ENCODE results near the gene NACC1.
A peak's percentile ranks its signal among the peaks of the same experiment; 100 is the strongest.

The NACC1 gene

DNA sequence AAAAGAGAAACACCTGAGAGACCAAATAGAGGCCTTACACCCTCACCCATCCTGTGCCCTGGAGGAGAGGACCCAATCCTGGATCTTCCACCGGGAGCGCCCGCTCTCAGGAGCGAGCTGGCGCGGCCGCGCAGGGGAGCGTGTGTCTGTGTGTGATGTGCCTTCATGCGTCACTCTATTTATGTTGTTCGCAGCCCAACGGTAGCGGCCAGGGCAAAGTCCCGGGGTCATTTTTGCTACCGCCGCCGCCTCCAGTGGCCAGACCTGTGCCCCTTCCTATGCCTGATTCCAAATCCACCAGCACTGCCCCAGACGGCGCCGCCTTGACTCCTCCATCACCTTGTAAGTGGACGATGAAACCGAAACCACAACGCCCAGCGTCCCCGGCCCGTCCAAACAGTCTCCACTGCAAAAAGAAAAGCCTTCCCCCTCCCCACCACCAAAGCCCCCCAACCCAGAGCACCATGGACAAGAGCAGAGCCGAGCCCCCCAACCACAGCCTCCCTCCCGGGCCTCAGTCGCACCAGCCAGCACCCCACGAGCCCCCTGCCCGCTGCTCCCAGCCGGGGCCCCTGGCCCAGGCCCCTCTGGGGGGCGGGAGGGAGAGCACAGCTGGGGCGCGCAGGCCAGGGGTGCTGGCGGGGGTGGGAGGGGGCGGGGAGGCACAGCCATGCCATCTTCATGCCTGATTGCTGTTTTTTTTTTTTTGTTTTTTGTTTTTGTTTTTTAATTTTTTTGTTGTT, 30.1 kb upstream of the NACC1 start:
- DNase-seq (ENCODE audit: low spot score): no peak

GRCh38 chr19:13089139-13089856, 28.8 kb upstream of the NACC1 start:
- DNase-seq (ENCODE audit: low spot score): no peak

- DNase-seq (ENCODE audit: low spot score): no peak
Measured at GRCh38 chr19:13089857-13090507, 28.1 kb upstream of the NACC1 start.

GRCh38 chr19:13090511-13091231, 27.4 kb upstream of the NACC1 start:
- DNase-seq (ENCODE audit: low spot score): no peak

DNA sequence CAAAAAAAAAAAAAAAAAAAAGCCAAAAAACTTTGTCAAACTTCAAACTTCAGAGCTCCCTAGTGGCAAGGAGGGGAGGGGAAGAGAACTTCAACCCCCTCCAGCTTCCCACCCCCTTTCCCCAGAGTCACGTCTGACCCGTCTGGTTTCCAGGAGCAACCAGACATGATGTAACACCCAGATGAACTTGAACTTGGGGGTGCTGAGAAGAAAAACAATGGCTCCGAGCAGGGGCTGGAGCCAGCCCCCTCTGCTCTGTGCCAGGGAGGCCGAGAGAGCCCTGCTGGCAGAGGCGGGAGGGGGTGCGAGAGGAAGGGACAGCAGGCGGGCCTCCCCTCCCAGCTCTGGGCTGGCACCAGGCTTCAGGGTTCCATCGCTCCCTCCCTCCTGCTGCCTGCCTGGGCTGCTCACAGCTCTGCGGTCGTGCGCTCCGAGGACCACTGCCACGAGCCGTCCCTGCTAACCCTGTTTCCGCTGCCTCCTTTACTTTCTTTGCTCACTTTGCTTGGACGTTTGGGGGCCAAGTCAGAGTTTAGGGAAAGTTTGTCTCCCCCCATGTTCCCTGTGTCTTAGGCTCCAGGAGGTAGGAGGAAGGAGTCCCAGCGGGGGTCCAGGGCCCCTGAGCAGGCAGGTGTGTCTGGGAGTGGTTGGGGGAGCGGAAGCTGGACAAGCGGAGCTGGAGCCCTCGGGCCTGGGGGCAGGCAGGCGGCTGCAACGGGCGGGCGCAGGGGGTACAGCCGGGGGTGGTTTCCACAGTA, 26.5 kb upstream of the NACC1 start:
- DNase-seq (ENCODE audit: low spot score): peak; percentile 86

GRCh38 chr19:13092158-13092543, 25.9 kb upstream of the NACC1 start:
- no peak for DNase-seq (ENCODE audit: low spot score)

DNA sequence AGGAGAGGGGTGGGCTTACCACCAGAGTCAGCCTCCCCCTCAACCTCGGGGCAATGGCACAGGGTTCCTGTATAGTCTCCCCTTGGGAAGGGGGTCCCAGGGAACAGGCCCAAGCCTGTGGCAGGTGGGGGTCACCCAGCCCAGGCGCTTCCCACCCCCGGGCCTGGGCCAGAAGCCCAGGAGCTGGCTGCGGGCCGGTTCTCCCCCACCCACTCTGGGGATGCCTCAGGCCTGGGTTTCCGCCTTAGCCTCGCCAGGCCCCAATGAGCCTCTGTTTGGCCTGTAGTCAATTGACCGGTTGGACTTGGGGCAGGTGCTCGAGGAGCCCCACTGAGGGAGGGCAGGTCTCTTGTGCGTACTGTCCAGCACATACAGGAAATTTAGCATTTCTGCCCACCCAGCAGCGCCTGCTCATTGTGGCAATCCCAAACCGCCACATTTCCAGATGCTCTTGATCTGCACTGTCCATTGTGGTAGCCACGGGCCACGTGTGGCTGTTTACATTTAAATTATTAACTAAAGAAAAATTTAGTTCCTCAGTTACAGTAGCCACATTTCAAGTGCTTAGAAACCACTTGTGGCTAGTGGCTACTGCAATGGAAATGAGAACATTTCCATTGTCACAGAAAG, 25.3 kb upstream of the NACC1 start:
- DNase-seq (ENCODE audit: low spot score): no peak

- peak; percentile 93 for DNase-seq (ENCODE audit: low spot score)
Measured at GRCh38 chr19:13093407-13094105, 24.5 kb upstream of the NACC1 start.

DNA sequence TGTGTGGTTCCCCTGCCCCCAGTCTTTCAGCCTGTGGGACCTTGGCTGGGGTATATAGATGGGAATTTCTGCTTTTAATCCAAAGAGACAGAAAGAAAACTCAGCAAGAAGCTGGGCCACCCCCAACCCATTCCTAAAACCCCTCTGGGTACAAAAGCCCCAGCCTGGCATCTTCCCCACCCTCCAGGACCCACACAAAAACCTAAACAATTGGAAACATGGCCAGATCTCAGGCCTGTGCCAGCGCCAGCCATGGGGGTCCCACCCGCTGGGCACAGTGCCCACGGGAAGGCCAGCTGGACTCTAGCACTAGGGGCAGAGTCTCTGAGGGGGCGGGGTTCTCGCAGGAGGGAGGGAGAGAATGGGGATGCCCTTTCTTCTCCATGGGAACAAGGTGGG, 24.0 kb upstream of the NACC1 start:
- DNase-seq (ENCODE audit: low spot score): no peak

DNA sequence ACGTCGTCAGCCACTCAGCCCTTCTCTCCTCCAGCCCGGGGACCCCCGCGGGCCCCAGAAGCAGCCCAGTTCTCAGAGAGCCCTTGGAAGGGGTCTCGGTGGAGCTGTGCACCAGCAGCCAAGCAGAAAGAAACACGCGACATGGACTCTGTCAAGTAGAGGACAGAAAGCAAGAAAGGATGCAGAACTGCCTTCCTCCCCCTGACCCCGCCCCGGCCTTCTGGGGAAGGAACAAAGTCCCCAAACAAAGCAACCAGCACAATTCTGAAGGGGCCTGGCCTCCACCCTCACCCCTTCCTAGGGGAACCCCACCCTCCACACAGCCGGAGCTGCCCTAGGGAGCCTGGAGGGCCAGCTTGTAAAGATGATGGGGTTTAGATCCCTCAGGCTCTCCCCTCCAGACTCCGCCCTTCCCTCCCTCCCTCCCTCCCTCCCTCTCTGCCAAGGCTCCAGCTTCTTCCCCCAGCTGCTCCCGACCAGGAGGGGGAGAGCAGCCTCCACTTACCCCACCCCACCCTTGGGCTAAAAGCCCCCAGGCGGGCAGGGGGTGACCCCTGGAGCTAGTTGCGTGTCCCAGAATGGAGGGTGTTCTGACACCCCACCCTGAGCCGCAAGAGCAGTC, 23.2 kb upstream of the NACC1 start:
- peak; percentile 29 for DNase-seq (ENCODE audit: low spot score)

DNA sequence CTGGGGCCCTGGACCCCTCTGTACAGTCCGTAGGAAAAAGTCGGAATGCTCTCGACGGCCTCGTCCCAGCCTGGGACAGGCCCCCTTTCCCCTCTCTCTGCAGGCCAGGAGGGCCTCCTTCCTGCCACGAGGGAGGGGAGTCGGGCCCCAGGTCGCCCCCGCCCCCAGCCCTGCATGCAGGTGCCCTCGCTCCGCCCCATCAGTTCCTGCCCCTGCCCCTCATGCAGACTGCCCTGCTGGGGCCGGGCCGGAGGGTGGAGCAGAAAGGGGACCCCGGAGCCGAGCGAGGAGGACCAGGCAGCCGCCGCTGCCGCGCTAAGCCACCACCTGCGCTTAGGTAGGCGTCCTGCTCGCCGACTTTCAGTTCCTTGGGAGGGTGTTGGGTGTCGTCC, 22.7 kb upstream of the NACC1 start:
- DNase-seq (ENCODE audit: low spot score): no peak

GRCh38 chr19:13095934-13096927, 21.8 kb upstream of the NACC1 start:
- peak; percentile 28 for DNase-seq (ENCODE audit: low spot score)

GRCh38 chr19:13097033-13097462, 21.0 kb upstream of the NACC1 start:
- DNase-seq (ENCODE audit: low spot score): no peak

GRCh38 chr19:13097463-13098258, 20.4 kb upstream of the NACC1 start:
- no peak for DNase-seq (ENCODE audit: low spot score)

- DNase-seq (ENCODE audit: low spot score): peak; percentile 65
Measured at GRCh38 chr19:13098277-13099072, 19.6 kb upstream of the NACC1 start.

DNA sequence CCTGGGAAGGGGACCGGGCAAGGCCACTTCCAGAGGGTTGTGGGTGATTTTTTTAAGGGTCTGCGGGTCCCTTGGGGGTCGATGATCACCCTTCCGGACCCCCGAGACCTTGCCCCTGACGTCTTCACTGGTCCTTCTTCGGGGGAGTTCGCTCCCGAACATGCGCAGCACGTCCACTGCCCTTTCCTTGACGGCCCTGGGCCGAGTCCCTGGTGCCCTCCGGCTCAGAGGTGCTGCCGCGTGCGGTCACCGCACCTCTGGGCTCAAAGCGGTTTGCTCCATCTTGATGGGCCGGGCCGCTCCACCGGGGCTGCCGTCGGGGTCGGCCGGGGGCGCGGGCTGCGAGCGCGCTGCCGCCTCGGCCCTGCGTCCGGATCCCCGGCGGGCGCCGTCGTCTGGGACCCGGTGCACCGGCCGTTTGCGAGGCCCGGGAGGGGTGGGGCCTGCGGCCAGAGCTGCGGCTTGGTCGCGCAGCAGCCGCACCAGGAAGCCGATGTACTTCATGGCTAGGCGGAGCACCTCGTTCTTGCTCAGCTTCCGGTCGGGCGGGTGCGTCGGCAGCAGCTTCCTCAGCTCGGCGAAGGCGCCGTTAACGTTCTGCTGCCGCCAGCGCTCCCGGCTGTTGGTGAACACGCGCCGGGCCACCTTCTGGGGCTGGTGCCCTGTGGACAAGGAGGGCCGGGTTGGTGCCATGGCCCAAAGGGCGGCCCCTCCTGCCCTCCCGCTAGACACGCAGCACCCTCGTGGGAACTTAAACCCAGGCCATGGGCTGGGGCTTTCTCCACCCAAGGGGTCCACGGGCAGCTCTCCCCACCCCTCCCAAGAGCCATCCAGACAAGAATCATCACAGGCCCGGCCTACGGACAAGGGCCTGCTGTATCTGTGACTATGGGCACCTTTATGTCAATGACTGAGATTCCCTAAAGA, 18.7 kb upstream of the NACC1 start:
- no peak for DNase-seq (ENCODE audit: low spot score)
